GM18505 (cell line): ENCODE results near the gene RACGAP1.

Source experiments
- ATAC-seq: cut with Tn5 transposase; IDR thresholded peaks from one replicate; pipeline ENCODE4 v1.9.1; 2021; ENCODE audit not compliant: unreplicated experiment
- POLR2A ChIP-seq: IDR thresholded peaks from 4 replicates; pipeline ENCODE4 v1.6.1; 2011; ENCODE audit warnings: borderline replicate concordance; ENCODE audit not compliant: insufficient read depth, insufficient read length; ENCODE audit errors: extremely low read depth

RACGAP1 gene

DNA sequence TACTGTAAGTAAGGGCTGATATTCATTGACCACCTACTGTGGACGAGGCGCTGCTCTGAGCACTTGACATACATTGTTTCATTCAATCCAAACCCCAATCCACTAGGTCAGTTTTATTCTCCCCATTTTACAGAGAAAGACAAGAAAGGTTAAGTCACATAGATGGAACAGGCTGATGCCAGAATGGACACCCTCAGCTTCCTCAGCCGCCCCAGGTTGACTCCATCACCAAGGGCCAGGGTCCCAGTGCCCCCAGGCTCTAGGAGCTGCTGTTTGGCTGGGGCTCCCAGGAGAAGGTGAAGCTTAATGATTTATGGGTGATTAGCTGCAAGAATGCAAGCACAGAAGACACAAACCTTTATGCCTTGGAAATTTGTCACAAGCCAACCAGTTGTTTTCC lies 75.4 kb downstream of the RACGAP1 start:
- ATAC-seq, result no peak

GRCh38 chr12:49948866-49949845 lies 76.1 kb downstream of the RACGAP1 start:
- TF ChIP-seq POLR2A, result no peak
- ATAC-seq, result no peak

More for the DNA sequence above, 75.4 kb downstream of the RACGAP1 start:
- no peak for TF ChIP-seq POLR2A

DNA sequence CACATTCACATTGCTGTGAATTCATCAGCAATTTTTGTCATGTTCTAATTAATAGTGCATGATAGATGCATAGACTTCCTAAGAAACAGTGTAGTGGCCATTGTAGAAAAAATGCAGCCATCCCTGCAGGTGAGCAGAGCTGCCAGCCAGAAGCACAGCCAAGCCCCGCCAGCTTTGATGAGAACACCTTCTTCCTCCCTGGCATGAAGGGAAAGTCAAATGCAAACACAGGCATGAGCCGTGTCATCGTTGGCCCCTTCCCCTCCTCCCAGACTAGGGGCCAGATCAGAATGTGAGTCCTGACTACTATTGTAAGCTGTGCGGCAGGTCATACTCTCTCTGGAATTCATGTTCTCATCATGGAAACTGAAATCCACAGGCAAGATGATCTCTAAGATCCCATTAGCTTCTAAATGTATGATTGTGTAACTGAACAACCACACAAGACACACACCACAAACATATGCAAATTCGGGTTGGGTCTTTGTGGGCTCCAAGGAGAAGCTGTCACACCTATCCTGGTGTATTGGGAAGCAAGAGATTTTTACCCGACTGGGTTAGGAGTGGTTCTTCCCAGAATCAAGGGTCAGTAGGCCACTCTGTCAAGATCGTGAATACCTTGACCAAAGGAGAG lies 77.6 kb downstream of the RACGAP1 start:
- ATAC-seq, result no peak
- no peak for TF ChIP-seq POLR2A

- no peak for ATAC-seq
- no peak for TF ChIP-seq POLR2A
Observed at GRCh38 chr12:49946497-49946896, 78.8 kb downstream of the RACGAP1 start.

- ATAC-seq, result no peak
- TF ChIP-seq POLR2A, result no peak
Observed at GRCh38 chr12:49946086-49946485, 79.2 kb downstream of the RACGAP1 start.

GRCh38 chr12:49945394-49946080 lies 79.8 kb downstream of the RACGAP1 start:
- ATAC-seq, result no peak
- TF ChIP-seq POLR2A, result no peak

DNA sequence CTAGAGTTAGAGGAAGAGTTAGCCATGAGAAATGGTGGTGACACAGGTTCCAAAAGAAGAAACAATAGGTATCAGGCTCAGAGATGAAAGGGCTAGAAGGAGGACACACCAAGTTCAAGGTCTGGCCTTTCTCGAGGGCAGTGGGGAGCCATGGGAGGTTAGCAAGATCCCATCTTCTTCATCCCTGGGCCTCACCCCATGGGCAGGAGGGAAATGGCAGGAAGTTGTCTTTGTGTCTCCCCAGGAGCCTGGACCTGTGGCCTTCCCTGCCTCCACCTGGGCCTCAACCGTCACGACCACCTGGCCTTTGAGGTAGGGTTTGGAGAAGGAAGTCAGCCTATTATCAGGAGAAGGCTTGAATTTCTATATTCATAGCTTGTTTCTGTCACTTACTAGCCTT lies 80.6 kb downstream of the RACGAP1 start:
- no peak for TF ChIP-seq POLR2A
- ATAC-seq, result no peak

DNA sequence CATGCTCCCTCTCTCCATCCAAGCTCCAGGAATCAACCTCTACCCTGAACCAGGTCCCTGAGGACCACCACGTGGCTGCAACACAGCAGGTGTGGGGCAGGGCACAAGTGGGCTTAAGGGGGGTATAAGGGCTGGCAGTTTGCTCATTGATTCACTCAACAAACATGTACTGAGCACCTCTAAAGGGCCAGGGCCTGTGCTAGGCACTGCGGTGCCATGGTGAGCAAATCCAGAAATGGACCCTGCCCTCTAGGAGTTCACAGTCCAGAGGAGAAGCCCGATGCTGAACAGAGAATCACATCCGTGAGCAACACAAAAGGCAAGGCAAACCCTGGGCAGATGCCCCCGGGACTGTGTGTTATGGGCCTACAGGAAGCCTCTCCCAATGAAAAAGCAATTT lies 81.2 kb downstream of the RACGAP1 start:
- no peak for TF ChIP-seq POLR2A
- ATAC-seq, result no peak

DNA sequence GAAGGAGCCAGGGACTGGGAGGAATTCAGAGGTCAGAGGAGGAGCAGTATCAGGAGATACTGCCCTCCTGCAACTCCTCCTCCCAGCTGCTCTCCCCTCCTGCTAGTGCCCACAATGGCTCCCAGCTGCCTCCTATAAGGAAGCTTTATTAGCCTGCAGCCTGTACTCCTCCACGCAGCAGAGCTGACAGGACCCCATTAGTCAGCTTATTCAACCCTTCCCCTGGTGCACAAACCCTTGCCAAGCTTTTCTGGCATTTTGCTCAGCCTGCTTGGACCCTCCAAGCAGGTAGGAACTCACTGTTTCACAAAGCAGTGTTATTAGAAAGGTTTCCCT lies 81.7 kb downstream of the RACGAP1 start:
- TF ChIP-seq POLR2A, result no peak
- ATAC-seq, result no peak

DNA sequence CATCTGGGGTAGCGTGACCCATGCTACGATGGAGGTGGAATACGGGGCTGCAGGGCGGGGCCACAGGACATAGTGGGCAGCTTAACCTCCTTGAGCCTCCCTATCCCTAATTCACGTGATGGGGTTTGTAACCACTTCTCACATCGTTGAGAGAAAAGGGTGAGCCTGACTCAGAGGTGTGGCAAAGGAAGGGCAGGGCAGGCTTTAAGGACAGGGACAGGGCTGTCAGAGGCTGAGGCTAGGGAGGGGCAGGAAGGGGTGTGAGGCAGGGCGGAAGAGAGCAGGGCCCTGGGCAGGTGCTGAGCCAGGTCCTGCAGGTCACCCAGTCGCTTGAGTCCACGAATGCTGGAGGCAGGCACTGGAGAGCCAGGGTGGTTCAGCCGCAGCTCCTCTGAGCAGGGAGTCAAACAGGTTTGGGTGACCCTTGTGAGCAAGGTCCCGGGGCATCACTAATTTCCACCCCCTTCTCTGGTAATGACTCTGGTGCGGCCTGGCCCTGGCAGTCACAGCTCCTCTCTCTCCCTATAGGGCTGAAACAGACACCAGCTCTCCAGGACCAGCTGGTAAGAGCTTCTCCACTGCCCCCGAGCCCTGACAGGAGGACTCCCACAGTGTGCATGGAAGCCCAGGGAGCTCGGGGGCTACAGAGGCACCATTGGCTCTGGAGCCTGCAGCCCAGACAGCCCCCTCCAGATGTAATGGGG lies 82.2 kb downstream of the RACGAP1 start:
- TF ChIP-seq POLR2A, result no peak
- ATAC-seq, result no peak

- ATAC-seq, result no peak
- no peak for TF ChIP-seq POLR2A
Observed at GRCh38 chr12:49942512-49942893, 82.8 kb downstream of the RACGAP1 start.

DNA sequence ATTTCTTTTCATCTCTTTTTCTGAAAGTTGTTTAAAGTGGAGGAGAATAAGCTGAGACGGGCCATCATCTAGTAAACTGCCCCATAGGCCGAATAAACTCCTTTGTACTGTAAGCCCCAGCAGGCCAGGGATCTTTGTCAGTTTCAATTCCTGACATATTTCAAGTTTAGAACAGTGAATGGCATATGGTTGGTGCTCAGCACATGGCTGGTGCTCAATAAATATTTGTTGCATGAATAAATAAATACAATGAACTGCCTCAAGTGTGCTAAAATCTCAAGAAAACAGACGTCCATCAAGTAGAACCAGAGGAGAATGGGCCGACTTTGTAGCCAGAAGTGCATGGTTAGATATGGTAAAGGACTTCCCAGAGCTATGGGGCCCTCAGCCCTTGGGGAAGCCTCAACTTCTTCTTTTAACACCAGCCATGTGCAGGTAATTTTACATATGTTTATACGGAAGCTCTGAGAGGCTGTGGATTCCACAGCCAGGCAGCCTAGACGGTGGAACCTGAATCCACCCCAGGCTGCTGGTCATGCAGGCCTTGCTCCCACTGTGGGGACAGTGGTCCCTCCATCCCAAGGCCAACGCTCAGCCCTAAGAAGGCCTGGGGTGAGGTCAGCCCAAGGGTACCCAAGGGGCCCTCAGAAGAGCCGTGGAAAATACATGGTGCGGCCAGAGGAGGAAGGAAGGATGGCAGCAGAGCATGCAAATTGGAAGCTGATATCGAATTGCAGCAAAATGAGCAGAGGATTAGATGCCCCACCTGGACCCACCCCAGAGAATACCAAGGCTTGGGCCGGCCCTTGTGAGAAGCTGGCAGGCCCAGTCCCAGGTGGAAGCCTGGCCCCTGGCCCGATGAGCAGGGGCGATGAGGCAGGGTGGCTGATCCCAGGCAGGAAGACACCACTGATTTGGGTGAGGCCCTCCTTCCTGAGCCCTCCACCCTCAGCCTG lies 83.5 kb downstream of the RACGAP1 start:
- TF ChIP-seq POLR2A, result no peak
- ATAC-seq, result no peak
